PC-3 (cell line): ENCODE data around the gene KLRC3. TPM values are rescaled to one million over a fixed set of nuclear protein-coding genes. Genes with fewer than 3 reads are reported as not detected.
A peak's percentile ranks its signal among the peaks of the same experiment; 100 is the strongest.
"Not testable (repeated sequence)": the region's sequence is repeated elsewhere in the genome, so short reads cannot be mapped to it uniquely, and the experiment has no call there.

ENCODE experiments used
- ATAC-seq: fragments of 200-7000 bp; cut with Tn5 transposase; 2 replicates; pipeline ENCODE4 v1.9.1; 2020; ENCODE audit warnings: mild to moderate bottlenecking, moderate library complexity
- BruUV-seq: library from RNA; stranded (reverse); fragments of 400-500 nt; replicated peaks from 2 replicates; lab custom pipeline; 2021; lab: Mats Ljungman, UMichigan
- CTCF ChIA-PET: fragments of 300-600 bp; sonication (Branson Sonifier 250); formaldehyde crosslinking; loops from one replicate; lab custom pipeline; 2022; ENCODE audit warnings: antibody characterized with exemption; lab: Charles Lee
- POLR2A ChIA-PET: fragments of 300-600 bp; sonication (Branson Sonifier 250); formaldehyde crosslinking; loops from one replicate; lab custom pipeline; 2022; ENCODE audit warnings: antibody characterized with exemption; ENCODE audit not compliant: unreplicated experiment; lab: Charles Lee
- DNase-seq: peaks from one replicate; pipeline ENCODE4 v3.0.0-alpha.2; 2015
- H2AFZ ChIP-seq: fragments of 300-600 bp; sonication (generic); 2 replicates; pipeline ENCODE4 v1.6.0; 2016; ENCODE audit warnings: antibody characterized with exemption, low read length
- H3F3A ChIP-seq: fragments of 300-600 bp; sonication (generic); one replicate; pipeline ENCODE4 v1.6.0; 2017; ENCODE audit warnings: antibody characterized with exemption, low read length, control low read depth, mild to moderate bottlenecking; ENCODE audit not compliant: unreplicated experiment
- H3K27ac ChIP-seq: fragments of 300-600 bp; sonication (generic); 2 replicates; pipeline ENCODE4 v1.5.1; 2016; ENCODE audit warnings: mild to moderate bottlenecking, low read length
- H3K27me3 ChIP-seq: fragments of 300-600 bp; sonication (generic); 2 replicates; pipeline ENCODE4 v1.6.1; 2016; ENCODE audit warnings: low read length, mixed read lengths
- H3K36me3 ChIP-seq: fragments of 300-600 bp; sonication (generic); 2 replicates; pipeline ENCODE4 v1.6.1; 2016; ENCODE audit warnings: low read depth, mixed run types, low read length, mixed read lengths
- H3K4me1 ChIP-seq: fragments of 300-600 bp; sonication (generic); 2 replicates; pipeline ENCODE4 v1.5.1; 2016; ENCODE audit warnings: low read length; ENCODE audit not compliant: insufficient read depth
- H3K4me2 ChIP-seq: fragments of 300-600 bp; sonication (generic); 2 replicates; pipeline ENCODE4 v1.6.0; 2016; ENCODE audit warnings: low read length
- H3K4me3 ChIP-seq: fragments of 300-600 bp; sonication (generic); 2 replicates; pipeline ENCODE4 v1.5.1; 2016; ENCODE audit warnings: mild to moderate bottlenecking, low read length, mixed read lengths
- H3K79me2 ChIP-seq: fragments of 300-600 bp; sonication (generic); 2 replicates; pipeline ENCODE4 v1.6.1; 2017; ENCODE audit warnings: low read length, mixed read lengths
- H3K9ac ChIP-seq: fragments of 300-600 bp; sonication (generic); 2 replicates; pipeline ENCODE4 v1.6.0; 2016; ENCODE audit warnings: mild to moderate bottlenecking, low read length
- H3K9me2 ChIP-seq: fragments of 300-600 bp; sonication (generic); replicated peaks from 2 replicates; pipeline ENCODE4 v1.6.1; 2016; ENCODE audit warnings: mixed run types, low read length, mixed read lengths
- H3K9me3 ChIP-seq: fragments of 300-600 bp; sonication (generic); 2 replicates; pipeline ENCODE4 v1.6.1; 2016; ENCODE audit warnings: low read length, mixed read lengths
- H4K20me1 ChIP-seq: fragments of 300-600 bp; sonication (generic); 2 replicates; pipeline ENCODE4 v1.6.1; 2016; ENCODE audit warnings: low read length, mixed read lengths
- EZH2 ChIP-seq: fragments of 300-600 bp; sonication (generic); IDR thresholded peaks from one replicate; pipeline ENCODE4 v1.6.1; 2017; ENCODE audit warnings: antibody characterized with exemption, mild to moderate bottlenecking, low read length; ENCODE audit not compliant: unreplicated experiment
- EZH2phosphoT487 ChIP-seq: fragments of 300-600 bp; sonication (generic); IDR thresholded peaks from 2 replicates; pipeline ENCODE4 v1.6.1; 2018; ENCODE audit warnings: mild to moderate bottlenecking, antibody characterized with exemption, low read length, borderline replicate concordance
- intact Hi-C: fragments of 100-400 bp; cut with micrococcal nuclease; formaldehyde crosslinking; loops from 2 replicates; pipeline ENCODE4 v1.9.0; 2023
- total RNA-seq: library from RNA; depleted of rRNA; stranded (reverse); fragments of >200 nt; gene quantifications from 2 replicates; pipeline ENCODE4 v1.2.3, GENCODE V29; 2014
- TF ChIP-seq, protein P1 (sequence below): fragments of 300-600 bp; sonication (generic); conservative IDR thresholded peaks from 2 replicates; pipeline ENCODE4 v1.5.1; 2017; ENCODE audit warnings: antibody characterized with exemption, low read depth, mild to moderate bottlenecking, low read length

KLRC3 gene
- total RNA-seq, 1 experiment from 2014 or later, result not detected

DNA sequence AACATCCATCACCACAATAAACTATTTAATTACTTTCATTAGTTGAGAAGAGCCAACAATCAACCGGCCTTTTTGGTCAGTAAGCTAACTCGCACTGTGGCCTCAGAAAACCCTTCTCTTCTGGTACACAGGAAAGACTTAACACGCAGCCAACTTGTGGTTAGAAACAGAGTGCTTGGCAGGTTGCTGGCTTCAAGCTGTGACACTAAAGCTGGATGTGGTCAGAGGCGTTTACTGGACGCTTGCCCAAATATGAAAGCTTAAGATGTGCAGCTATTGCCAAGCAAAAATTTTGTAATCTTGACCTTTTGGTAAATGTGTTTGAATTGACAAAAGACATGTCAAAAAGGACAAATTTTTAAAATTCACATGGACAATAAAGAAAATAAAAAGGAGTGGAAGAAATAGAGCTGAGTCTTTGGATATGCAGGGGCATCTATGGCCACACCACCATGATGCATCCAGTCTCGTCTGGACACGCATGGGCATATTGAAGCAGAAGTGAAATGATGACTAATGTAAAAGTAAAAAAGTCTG is 27.9 kb downstream of the KLRC3 start:
- Histone ChIP-seq H3K4me1 (peaks cover 45% of the 10 kb centered on the region), H3K79me2 (no peaks in the 10 kb centered on the region), H3K4me3 (no peak overlapping the region), H3K27ac (peak overlapping the region; percentile 25; the same call in 1 of the 2 replicates), H3K27me3 (no peaks in the 10 kb centered on the region), H3K9ac (no peak overlapping the region), H3K36me3 (no peaks in the 10 kb centered on the region), H2AFZ (no peak overlapping the region), H4K20me1 (no peaks in the 10 kb centered on the region), H3K9me2 (no peaks in the 10 kb centered on the region), H3F3A (no peaks in the 10 kb centered on the region), H3K9me3 (no peaks in the 10 kb centered on the region), H3K4me2 (peak overlapping the region; percentile 63)
- peak; percentile 85 for DNase-seq
- ChIA-PET CTCF (no interaction called here), POLR2A (no interaction called here)
- no TSS peak for BruUV-seq
- intact Hi-C loops, result no loop called here
- no peak for TF ChIP-seq EZH2phosphoT487
- TF ChIP-seq, protein P1, sequence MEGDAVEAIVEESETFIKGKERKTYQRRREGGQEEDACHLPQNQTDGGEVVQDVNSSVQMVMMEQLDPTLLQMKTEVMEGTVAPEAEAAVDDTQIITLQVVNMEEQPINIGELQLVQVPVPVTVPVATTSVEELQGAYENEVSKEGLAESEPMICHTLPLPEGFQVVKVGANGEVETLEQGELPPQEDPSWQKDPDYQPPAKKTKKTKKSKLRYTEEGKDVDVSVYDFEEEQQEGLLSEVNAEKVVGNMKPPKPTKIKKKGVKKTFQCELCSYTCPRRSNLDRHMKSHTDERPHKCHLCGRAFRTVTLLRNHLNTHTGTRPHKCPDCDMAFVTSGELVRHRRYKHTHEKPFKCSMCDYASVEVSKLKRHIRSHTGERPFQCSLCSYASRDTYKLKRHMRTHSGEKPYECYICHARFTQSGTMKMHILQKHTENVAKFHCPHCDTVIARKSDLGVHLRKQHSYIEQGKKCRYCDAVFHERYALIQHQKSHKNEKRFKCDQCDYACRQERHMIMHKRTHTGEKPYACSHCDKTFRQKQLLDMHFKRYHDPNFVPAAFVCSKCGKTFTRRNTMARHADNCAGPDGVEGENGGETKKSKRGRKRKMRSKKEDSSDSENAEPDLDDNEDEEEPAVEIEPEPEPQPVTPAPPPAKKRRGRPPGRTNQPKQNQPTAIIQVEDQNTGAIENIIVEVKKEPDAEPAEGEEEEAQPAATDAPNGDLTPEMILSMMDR, result no peak
- no peak for TF ChIP-seq EZH2
- peak; percentile 44 for ATAC-seq

- H3F3A ChIP-seq, H3K4me2 ChIP-seq, H3K36me3 ChIP-seq, H3K9me2 ChIP-seq, H3K9ac ChIP-seq, H3K4me3 ChIP-seq, intact Hi-C loops, H4K20me1 ChIP-seq, POLR2A ChIA-PET, H3K9me3 ChIP-seq, ATAC-seq, BruUV-seq, H3K27me3 ChIP-seq, H3K79me2 ChIP-seq, H3K27ac ChIP-seq, CTCF ChIA-PET, H2AFZ ChIP-seq, DNase-seq: not testable (repeated sequence)
- H3K4me1 ChIP-seq, result peaks cover 40% of the 10 kb centered on the region
Observed at GRCh38 chr12:10390991-10391390, 29.4 kb downstream of the KLRC3 start.

- no TSS peak for BruUV-seq
Observed at GRCh38 chr12:10389904-10390303, 30.5 kb downstream of the KLRC3 start, which contains the start of gene KLRK1. Gene KLRK1, minus strand, starts transcription at chr12:10390041. Its CDS starts 1,231 bp downstream, at chr12:10388810.

More at GRCh38 chr12:10389904-10390303, 30.5 kb downstream of the KLRC3 start, which contains the start of gene KLRK1:
- no peaks in the 10 kb centered on the region for H3K36me3 ChIP-seq
- H3K27ac ChIP-seq, result no peak within 1 kb of the TSS
- H3K79me2 ChIP-seq, result no peaks in the 10 kb centered on the region
- no peak for DNase-seq
- CTCF ChIA-PET, result no interaction called here
- no peak within 1 kb of the TSS for H3K4me2 ChIP-seq
- no peaks in the 10 kb centered on the region for H3K9me3 ChIP-seq
- POLR2A ChIA-PET, result no interaction called here
- TF ChIP-seq EZH2, result no peak
- H2AFZ ChIP-seq, result no peak within 1 kb of the TSS
- H3K27me3 ChIP-seq, result no peaks in the 10 kb centered on the region
- no peak for ATAC-seq
- H3K9ac ChIP-seq, result no peak within 1 kb of the TSS
- H3K4me3 ChIP-seq, result no peak within 1 kb of the TSS
- intact Hi-C loops, result no loop called here
- peaks cover under 1% of the 10 kb centered on the region for H3F3A ChIP-seq
- no peaks in the 10 kb centered on the region for H4K20me1 ChIP-seq
- peaks cover 40% of the 10 kb centered on the region for H3K4me1 ChIP-seq
- no peaks in the 10 kb centered on the region for H3K9me2 ChIP-seq
